GM19438 (cell line): ENCODE data around the gene CRHR2.
"Not testable (repeated sequence)": the region's sequence is repeated elsewhere in the genome, so short reads cannot be mapped to it uniquely, and the experiment has no call there.

ENCODE experiments used
- ATAC-seq: cut with Tn5 transposase; IDR thresholded peaks from one replicate; pipeline ENCODE4 v1.9.1; 2021; ENCODE audit warnings: low read depth; ENCODE audit not compliant: unreplicated experiment

CRHR2 gene

DNA sequence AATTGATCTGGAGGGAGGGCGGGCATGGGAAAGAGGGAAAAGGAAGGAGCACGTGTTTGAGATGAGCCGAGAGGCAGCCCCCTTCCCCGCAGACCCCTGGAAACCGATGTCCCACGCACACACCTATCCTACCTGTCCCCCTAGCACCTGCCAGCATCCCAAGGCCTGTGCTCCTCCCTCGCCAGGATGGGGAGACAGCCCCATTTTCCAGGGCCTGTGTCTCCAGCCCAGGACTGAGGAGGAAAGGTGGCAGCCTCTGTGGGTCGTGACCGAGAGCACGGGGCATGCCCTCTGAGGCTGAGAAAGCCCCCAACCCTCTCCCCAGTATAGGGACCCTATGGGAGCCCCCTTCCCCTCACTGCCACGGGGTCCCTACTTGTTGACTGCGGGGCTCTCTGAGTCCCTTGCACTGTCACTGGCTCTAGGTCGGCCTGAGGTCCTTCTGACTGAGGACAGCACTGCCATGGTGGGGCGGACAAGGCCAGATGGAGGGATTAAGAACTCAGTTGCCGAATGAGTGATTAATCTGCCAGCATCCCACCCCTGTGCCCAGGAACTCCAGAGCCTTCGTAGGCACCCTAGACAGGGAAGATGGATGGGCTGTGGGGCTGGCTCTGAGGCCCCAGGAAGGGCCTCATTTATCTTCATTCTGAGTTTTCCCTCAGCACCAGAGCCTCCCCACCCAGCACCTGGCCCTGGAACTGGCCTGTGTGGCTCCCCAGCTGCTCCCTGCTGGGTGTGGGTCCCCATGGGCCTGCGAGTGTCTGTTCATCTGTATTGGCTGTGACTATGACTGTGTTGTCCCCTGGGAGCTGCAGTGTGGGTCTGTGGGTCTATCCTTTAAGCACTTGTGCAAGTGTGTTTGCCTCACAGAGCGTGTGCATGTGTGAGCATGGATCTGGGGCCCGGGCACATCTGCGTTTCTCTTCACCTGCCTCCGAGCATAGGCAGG is 26.0 kb downstream of the CRHR2 start:
- no peak for ATAC-seq

DNA sequence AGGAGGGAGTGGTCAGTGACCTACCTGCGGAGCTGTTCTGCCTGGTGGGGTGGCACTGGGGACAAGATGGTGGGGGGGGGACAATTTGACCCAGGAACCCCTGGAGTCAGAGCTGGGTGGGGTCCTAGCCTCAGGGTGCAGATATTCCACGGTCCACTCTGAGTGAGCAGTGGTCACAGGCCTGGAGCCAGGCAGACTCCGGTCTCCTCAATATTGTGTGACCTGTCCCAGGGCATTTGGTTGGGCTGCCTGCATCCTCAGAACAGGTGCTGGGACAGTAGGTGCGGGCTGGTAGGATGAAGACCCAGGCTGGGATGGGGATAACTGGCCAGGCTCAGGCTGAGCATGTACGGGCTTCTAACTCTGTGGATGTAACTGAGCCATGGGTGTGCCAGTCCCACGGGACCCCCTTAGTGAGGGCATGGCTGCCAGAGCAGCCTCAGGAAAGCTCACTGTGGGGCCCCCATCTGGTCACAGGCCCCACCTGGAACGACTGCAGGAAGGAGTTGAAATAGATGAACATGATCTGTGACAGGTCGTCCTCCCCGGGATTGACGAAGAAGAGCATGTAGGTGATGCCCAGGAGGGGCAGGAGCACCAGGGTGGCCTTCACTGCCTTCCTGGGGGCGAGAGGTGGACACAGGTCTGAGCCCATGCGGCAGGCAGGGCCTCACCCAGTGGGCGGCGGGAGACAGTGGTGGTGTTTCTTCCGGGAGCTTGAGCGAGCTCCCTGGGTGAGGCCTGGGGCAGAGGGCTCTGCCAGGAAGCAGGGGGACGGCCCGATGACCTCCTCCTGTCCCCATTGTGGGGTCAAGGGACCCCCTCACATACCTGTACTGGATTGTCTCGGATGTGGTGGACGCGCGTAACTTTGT is 26.9 kb downstream of the CRHR2 start:
- ATAC-seq, result no peak

DNA sequence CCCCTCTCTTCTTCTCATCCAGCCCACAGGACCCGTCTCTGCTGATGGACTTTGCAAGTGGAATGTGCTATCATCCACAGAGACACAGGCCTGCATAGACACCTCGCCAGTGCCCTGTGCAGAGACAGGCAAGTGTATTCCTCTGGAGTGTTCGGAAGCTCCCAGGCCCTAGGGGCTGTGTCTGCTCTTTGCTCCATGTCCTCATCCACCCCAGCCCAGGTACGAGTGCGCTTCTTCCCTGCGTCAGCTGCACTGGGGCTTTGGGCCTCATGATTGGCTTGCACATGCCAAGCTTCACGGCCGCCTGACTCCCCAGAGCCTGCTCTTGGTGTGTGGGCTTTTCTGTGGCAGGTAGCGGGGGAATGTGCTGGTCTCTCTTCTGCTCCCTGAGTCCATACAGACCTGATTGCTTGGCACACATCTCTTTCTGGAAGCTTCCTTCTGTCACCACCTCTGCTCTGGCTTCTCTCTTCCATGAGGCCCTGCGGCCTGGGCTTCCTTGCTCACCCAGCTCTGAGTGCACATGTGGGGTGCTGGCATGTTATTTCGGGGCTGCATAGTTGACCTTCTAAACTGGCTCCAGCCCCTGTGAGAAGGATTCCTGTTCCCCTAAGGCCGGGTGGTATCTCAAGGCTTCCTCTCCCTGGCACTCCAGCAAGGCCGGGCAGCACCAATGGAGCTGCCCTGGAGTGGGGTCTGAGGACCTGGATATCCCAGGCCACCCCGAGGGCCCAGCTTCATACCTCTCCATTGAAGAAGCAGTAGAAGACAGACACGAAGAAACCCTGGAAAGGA is 27.8 kb downstream of the CRHR2 start:
- ATAC-seq, result no peak

DNA sequence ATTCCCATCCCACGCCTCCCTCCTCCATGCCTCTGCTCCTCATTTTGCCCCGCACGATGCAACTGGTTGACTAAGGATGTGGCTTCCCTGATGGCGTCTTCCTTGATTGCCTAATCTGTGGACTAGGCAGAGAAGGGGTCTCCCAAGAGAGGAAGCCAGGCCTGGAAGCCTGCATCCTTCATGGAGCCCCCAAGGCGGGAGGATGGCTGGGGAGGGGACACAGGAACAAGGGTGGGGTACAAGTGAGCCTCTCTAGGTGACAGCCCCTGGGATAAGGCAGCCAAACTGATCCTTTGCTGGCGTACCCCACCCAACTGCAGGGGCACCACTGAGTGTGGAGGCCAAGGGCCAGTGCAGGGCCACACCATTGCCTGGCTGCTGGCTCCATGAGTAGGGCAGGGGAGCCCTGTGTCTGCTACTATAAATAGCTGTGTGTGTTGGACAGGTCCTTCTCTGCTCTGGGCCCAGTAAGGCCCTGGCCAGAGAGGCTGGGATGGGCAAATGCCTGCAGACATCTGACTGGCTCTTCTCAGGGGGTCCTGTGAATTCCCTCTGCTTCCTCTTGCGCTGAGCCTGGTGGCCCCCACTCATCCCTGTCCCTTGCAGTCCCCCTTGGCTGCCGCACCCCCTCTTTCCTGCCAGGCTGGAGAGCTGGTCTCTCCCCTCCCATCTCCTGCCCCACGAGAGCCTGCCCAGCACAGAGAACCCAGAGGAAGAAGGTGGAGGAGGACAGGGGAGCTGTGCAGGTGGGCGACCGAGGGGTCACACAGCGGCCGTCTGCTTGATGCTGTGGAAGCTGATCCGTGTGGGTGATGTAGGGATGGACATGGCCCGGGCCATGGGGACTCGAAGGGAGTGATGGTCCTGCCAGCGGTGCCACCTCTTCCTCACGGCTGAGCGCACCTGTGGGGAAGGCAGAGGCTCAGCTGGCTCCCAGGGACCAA is 29.3 kb downstream of the CRHR2 start:
- ATAC-seq, result no peak

GRCh38 chr7:30652132-30652531 is 30.1 kb downstream of the CRHR2 start:
- no peak for ATAC-seq

DNA sequence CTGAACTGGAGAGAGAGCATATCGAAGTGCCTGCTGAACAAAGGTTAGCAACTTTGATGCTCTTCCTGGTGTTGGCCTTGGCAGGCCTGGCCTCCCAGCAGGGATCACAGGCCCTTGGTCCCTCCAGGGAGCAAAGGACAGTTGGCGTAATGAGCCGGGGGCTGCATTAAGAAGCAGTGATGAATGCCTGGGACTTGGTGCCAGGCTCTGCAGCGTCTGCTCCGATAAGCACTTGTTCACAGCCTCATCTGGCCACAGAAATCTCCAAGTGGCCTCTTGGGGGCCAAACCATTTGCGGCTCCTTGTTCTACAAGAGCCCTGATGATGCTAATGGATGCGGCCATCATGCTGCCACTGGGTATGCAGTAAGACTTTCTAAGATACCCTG is 31.8 kb downstream of the CRHR2 start:
- no peak for ATAC-seq

DNA sequence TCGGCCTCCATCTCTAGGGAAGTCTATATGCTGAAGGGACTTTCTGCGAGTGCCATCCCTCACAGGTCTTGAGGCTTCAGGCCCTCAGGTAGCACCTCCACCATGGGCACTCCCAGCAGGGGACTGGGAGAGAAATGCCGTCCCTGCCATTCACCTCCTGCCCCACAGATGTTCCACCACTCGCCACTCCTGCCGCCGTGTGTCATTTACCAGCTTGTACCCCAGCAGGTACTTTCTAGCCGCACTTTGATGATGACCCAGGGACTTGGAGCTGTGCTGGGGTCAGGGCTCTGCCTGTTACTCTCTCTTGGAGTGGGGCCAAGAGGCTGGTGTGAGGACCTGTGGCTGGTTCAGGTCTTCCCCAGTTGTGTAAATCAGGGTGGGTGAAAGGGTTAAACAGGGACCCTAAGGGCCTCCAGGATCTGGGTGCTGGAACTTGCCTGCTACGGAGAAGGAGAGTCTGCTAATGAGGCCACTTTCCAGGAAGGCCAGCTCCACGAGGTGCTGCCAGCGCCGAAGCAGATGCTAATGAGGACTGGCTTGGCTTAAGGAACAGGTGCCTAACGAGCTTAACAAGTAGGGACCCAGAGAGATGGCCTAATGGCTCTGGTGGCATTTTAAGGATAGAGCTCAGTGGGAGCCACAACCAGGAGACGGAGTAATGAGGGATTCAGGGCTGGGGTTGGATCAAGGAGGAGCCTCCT is 32.4 kb downstream of the CRHR2 start:
- ATAC-seq, result no peak

DNA sequence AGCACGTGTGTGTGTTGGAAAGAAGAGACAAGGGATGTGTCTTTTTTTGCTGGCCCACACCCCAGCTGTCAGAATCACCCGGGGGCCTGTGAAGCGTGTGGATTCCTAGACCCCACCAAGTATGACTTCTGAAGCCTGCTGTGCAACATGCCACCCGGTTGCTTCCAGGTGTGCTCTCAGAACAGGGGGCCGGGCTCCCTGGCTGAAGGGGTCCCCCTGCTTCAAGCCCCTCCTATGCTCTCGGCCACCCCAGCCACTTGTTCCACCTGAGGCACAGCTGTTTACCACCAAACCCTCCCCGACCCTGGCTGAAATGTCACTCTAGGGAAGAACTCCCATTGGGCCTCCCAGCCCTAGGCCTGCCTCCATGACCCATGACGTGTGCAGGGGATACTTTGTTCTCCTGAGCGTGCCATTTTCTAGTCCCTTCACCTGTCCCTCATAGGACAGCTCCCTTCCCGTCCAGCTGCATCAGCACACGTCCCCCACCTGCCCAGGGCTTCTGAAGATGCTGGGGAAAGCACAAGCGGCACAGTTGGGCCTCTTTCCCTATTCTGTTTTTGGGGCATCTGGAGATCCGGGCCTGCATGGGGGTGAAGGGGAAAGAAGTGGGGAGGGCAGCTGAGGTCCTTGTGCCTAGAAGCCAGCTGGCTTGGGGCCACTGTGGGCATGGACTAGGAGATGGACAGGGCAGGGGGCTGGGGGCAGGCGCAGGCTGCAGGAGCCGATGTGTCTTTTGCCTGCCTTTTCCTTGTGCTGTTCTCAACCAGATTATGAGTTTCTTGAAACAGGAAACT is 33.3 kb downstream of the CRHR2 start:
- ATAC-seq, result no peak

- no peak for ATAC-seq
Measured at GRCh38 chr7:30647589-30648364, 34.5 kb downstream of the CRHR2 start.

DNA sequence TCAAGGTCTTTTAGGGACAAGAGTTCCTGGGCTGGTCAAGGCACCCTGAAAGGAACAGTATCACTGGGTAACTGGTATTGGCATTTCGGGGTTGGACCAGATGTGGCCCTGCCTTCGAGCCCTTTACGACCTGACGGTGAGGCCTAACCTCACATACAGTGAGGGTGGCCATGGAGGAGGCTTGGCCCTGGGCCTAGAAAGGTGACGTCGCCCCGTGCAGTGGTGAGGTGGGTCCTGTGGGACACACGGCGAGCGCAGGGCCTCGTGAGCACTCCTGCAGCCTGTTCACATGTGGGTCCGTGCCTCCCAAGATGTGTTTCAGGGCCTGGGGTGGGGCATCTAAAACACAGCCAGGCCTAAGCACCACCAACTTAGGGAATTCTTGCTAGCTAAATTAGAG is 36.1 kb downstream of the CRHR2 start:
- no peak for ATAC-seq

GRCh38 chr7:30645661-30646060 is 36.6 kb downstream of the CRHR2 start:
- ATAC-seq, result no peak

GRCh38 chr7:30644286-30644955 is 37.8 kb downstream of the CRHR2 start:
- ATAC-seq, result no peak

GRCh38 chr7:30642789-30643188 is 39.5 kb downstream of the CRHR2 start:
- ATAC-seq, result no peak

GRCh38 chr7:30642322-30642721 is 39.9 kb downstream of the CRHR2 start:
- not testable (repeated sequence) for ATAC-seq

GRCh38 chr7:30635798-30636197 is 46.5 kb downstream of the CRHR2 start:
- ATAC-seq, result no peak

DNA sequence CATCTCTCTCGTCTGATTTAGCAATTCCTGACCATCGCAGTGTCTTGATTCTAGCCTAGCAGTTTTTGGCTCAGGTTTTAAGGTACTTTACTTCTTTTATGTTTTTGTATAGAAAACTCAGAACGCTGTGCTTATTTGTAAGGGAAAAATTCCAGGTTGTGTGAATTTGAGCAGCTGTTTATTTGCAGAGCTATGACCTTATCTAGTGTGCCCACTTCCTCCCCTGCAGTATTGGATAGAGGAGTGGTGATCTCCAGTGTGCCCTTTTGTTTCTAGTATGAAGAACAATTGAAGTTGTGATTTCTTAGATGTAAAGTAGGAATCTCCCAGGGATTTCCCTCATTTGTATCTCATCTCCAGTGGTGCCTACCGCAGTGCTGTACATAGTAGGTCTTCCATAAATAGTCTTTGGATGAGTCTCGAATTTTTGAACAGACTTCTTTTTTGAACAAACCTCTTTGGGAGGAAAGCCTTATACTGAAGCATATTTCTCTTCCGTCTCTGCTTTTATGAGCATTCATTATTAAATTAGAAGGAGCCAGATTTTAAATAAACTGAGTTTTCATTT is 47.5 kb downstream of the CRHR2 start:
- ATAC-seq, result no peak

DNA sequence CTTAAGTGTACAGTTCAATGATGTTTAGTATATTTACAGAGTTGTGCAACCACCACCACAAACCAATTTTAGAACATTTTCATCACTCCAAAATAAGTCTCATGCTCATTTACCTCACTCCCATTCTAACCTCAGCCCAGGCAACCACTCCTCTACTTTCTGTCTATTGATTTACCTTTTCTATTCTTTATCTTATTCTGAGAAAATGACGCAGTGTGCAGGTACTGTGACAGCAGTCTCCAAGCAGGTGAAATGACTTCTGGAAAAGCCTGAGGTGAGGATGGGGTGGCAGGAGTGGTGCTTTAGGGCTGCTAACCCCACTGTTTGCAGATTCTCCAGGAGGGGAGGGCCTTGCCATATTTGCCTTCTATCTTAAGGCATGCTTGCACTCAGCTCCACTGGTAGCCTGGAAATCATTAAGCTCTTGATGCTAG is 48.0 kb downstream of the CRHR2 start:
- no peak for ATAC-seq
